ENCODE measurements around the gene CDC45.

DNA sequence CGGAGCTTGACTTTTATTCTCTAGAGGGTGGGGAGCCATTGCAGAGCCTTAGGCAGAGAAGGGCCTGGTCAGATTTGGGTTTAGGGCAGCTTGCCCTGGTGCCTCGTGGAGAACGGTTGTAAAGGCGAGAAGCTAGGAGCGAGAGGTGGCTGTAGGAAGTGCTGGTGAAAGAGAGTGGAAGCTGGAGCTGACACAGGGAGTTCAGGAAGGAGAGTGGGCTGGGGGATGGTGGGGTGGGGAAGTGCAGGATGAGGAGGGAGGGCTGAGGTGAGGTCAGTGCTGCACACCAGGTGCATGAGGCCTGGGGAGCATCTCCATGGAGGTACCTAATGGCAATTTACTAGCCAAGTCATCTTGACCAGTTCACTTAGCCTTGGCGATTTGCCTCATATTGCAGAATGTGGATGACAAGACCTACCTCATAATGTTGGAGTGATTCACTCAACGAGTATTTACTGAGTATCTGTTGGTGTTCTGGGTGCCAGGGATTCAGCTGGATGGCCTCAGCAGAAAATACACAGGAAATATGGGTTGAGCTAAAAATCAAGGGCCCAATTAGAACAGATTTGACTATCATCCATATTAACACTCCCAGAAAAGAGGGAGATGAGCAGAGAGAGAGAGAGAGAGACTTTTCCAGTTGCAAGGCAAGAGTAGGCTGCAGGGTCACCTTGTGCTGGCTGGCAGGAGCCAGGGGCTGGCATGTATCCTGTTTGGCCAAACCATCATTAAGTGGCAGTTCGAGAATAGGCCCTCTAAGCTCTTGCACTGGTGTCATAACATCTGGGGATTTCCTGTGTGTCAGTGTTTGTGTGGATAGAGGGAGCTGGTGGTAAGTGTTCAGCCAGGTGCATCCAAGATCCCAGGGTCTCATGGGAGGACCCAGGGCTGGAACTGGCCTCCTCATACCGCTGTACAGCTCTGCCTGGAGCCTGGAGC lies 88.9 kb downstream of the CDC45 start:
- TF ChIP-seq, protein P1, sequence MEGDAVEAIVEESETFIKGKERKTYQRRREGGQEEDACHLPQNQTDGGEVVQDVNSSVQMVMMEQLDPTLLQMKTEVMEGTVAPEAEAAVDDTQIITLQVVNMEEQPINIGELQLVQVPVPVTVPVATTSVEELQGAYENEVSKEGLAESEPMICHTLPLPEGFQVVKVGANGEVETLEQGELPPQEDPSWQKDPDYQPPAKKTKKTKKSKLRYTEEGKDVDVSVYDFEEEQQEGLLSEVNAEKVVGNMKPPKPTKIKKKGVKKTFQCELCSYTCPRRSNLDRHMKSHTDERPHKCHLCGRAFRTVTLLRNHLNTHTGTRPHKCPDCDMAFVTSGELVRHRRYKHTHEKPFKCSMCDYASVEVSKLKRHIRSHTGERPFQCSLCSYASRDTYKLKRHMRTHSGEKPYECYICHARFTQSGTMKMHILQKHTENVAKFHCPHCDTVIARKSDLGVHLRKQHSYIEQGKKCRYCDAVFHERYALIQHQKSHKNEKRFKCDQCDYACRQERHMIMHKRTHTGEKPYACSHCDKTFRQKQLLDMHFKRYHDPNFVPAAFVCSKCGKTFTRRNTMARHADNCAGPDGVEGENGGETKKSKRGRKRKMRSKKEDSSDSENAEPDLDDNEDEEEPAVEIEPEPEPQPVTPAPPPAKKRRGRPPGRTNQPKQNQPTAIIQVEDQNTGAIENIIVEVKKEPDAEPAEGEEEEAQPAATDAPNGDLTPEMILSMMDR (optimal IDR thresholded peaks at IDR 0.05 in 1 of 3, IDR thresholded peaks at IDR 0.05 in 1 of 3, conservative IDR thresholded peaks at IDR 0.05 in 1 of 3; ENCODE audit: extremely low read depth in 1 of 3, insufficient read depth in 2 of 3, low read length in 3 of 3): no peak
- TF ChIP-seq EZH2 (IDR thresholded peaks at IDR 0.05; ENCODE audit: low read length): no peak
